Umbilical cord (tissue), 2 donors: Measurements from ENCODE around the gene SDCBP2. TPM values are rescaled to one million over a fixed set of nuclear protein-coding genes. Genes with fewer than 3 reads are reported as not detected.

Source experiments
- DNase-seq: peaks from one replicate; pipeline ENCODE4 v3.0.0-alpha.2; 2015; ENCODE audit warnings: low spot score
- total RNA-seq: library from RNA; depleted of rRNA; stranded (reverse); fragments of >200 nt; gene quantifications from one replicate; pipeline ENCODE4 v1.2.3, GENCODE V29; 2014; ENCODE audit warnings: low replicate concordance; ENCODE audit not compliant: insufficient read depth

Gene SDCBP2
- total RNA-seq, 1 donor from 2014 or later: 7.9 TPM

- DNase-seq: no peak
Measured at GRCh38 chr20:1275919-1276318, 53.0 kb downstream of the SDCBP2 start.

DNA sequence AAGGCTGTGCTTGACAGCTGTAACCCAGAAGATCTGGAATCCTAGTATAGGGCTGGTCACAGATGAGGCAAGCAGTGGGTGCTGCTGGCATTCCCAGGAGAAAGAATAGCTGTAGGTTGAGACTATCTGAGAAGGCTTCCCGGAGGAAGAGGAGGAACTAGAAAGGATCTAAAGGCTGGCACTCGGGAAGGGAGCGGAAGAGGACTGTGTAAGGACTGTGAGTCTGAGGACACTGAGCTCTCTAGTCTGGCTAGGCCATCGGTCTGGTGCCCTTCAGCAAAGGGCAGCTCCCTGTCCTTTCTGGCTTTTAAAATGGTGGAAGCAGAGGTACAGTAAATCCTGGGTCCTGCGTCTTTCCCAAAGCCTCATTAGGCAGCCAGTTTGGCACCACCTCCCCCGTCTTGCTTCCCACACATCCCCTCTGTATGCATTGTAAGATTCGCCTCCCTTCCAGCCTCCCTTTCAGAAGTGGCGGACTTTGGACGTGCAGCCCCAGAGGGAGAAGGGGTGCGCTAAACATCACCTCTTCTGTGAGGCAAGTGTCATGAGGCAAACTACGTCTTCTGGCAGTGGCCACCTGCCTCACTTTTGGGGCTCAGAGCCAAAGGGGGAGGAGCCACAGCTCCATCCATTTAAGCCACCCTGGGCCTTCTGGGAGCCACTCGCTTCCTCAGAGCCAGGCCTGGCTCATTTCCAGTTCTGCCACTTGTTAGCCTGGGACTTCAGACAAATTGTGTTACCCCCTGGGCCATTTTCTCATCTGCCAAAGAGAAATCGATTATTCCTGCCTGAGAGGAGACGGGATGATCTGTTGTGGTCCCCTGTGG, 54.2 kb downstream of the SDCBP2 start:
- DNase-seq: no peak

- DNase-seq: no peak
Measured at GRCh38 chr20:1273366-1273765, 55.6 kb downstream of the SDCBP2 start.

- DNase-seq: no peak
Measured at GRCh38 chr20:1272368-1273100, 56.4 kb downstream of the SDCBP2 start.

DNA sequence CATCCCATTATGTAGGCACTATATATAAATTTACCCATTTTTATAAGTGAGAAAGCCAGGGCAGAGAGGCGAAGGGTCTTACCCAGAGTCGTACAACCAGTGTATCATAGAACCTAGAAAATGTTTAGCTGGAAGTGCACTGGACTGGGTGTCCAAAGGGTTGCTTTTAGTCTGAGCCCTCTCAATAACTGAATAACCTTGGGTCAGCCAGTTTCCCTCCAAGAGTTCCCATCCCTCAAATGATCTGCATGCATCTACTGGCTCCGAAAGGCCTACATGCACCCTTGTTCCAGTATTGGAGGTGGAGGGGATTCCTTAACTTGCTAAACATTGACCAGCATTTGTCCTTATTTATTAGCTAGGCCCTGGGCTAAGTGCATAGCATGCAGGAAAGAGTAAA, 59.1 kb downstream of the SDCBP2 start:
- DNase-seq: no peak

DNA sequence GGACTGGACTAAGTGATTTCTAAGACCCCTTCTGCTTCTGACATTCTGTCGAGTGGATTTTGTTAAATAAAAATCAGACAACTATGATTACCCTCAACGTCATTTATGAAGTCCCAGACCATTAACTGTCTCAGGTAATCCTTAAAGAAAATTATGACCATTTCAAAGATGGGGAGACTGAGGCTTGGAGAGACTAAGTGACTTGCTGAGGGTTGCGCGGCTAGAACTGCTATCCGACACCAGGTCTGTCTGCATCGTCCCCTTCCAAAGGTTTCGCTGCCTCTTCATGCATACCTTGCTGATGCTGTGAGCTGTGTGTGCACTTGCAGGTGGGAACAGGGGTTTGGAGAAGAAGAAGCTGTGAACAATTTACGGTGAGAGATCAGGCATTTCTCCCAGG, 59.7 kb downstream of the SDCBP2 start:
- no peak for DNase-seq

GRCh38 chr20:1267809-1268374, 61.0 kb downstream of the SDCBP2 start:
- no peak for DNase-seq

GRCh38 chr20:1267161-1267560, 61.8 kb downstream of the SDCBP2 start:
- DNase-seq: no peak

- peak; percentile 74 for DNase-seq
Measured at GRCh38 chr20:1266167-1266973, 62.6 kb downstream of the SDCBP2 start, which contains the start of gene SNPH. Gene SNPH (plus strand): TSS chr20:1266294. CDS start chr20:1296240, 29,946 bp downstream.

- no peak for DNase-seq
Measured at GRCh38 chr20:1265916-1266166, 63.1 kb downstream of the SDCBP2 start.

- DNase-seq: no peak
Measured at GRCh38 chr20:1265226-1265915, 63.6 kb downstream of the SDCBP2 start.

DNA sequence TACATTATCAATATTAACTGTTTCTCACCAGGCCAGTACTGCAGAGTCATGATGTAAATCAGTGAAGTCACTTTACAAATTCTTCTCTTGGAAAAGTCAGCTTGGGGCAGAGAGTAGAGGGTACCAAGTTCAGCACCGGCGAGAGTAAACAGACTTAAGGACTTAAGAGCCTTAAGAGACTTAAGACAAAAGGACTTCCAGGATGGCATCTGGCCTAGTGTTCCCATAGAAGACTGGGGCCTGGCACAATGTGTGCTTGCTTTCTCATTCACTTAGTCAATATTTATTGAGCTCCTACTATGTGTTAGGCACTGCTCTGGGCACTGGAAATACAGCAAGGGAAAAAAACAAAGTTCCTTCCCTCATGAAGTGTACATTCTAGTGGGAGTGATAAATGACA, 64.2 kb downstream of the SDCBP2 start:
- no peak for DNase-seq

GRCh38 chr20:1263853-1264252, 65.1 kb downstream of the SDCBP2 start:
- peak; percentile 10 for DNase-seq

Other genes with a start within 250 kb of the SDCBP2 start
- gene PSMF1, start 210.5 kb downstream of the SDCBP2 start, total RNA-seq: 14.9 TPM
- gene TMEM74B, start 144.2 kb downstream of the SDCBP2 start, total RNA-seq: 3.4 TPM
- 1.2 TPM for gene C20orf202, start 125.7 kb downstream of the SDCBP2 start, total RNA-seq
- 19.5 TPM for gene RAD21L1, start 103.1 kb downstream of the SDCBP2 start, total RNA-seq
- gene SNPH, start 62.8 kb downstream of the SDCBP2 start, total RNA-seq: 1.9 TPM
- 68.6 TPM for gene FKBP1A, start 63.9 kb upstream of the SDCBP2 start, total RNA-seq
- 40.9 TPM for gene NSFL1C, start 137.7 kb upstream of the SDCBP2 start, total RNA-seq
- gene SIRPB2, start 162.3 kb upstream of the SDCBP2 start, total RNA-seq: 16.9 TPM
- 4.3 TPM for gene SIRPD, start 228.6 kb upstream of the SDCBP2 start, total RNA-seq